Stimulated activated CD8-positive, alpha-beta memory T cell treated with anti-CD3 and anti-CD28 coated beads, Interleukin-12 subunit alpha, Interleukin-12 subunit beta, amount 100 ng/mL, for 24 hours (primary cell): ENCODE measurements around the gene GTPBP3.
"Not testable (repeated sequence)": the region's sequence is repeated elsewhere in the genome, so short reads cannot be mapped to it uniquely, and the experiment has no call there.

Source experiments
- DNase-seq: peaks from one replicate; pipeline ENCODE4 v3.0.0-alpha.2; 2020; ENCODE audit errors: extremely low read depth

GTPBP3 gene

GRCh38 chr19:17341386-17341785, 4.0 kb downstream of the GTPBP3 start:
- no peak for DNase-seq

DNA sequence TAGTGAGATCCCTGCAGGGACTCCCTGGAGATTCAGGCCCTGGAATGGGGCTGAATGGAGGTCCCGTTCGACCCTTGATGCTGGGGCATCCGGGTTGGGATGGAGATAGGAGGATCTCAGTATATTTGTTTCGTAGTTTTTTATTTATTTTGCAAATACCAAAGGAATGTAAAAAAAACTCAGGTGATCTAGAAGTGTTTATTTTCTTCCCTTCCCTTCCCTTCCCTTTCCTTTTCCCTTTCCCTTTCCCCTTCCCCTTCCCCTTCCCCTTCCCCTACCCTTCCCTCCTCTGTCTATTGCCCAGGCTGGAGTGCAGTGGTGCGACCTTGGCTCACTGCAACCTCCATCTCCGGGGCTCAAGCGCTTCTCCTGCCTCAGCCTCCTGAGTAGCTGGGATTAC, 4.5 kb downstream of the GTPBP3 start:
- DNase-seq: no peak

DNA sequence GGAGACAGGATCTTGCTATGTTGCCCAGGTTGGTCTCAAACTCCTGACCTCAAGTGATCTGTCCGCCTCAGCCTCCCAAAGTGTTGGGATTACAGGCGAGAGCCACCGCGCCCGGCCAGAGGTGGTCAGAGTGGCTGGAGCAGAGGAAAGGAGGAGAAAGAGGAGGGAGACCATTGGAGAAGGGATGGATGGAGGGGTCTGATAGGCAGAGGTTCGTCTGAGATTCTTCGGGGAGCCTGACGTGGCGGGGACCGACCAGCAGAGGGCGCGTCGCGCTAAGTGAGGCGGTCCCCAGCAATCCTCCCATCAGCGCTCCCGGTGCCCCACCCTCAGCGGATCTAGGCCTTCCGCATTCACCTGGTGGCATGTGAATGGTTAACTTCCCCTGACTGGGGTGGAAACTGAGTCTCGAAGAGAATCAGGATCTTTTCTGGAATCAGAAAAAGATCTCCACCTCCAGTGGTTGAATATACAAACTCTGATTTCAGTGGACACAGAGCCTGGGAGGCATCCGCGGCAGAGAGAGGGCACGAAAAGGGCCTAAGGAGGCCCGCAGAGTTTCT, 8.8 kb downstream of the GTPBP3 start:
- no peak for DNase-seq

DNA sequence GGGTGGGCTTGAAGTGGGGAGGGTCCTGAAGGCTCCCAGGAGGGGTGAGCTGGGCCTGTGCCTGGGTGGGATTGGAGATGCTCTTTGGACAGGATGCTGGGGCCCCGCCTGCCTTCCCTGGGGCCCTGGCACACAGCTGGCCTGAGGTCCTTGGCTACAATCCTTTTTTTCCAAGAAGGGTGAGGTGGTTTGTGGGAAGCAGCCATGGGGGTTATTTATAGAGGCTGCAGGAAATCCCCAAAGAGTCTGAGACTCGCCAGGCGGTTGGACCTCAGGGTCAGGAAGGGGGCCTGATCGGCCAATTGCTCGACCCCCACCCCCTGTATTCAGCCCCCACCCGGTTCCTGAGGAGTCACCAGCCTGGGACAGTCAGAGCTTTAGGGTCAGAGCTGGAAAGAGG, 10.0 kb downstream of the GTPBP3 start:
- no peak for DNase-seq

DNA sequence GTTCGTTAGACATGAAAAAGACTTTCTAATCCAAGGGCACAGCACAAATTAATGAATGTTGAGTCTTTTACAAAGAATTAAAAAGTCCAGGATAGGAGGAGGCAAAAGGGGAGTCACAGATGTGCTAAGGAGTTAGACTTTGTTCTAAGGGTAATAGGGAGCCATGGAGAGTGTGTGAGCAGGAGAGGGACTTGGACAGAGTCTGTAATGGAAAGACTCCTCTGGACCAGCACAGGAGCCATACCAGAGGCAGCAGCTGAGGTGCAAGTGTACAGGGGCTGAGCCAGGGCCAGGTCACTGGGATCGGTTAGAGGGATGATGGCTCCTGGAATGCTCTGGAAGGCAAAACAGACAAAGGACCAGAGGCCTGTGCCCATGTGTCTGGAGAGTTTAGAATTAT, 10.5 kb downstream of the GTPBP3 start:
- DNase-seq: no peak

DNA sequence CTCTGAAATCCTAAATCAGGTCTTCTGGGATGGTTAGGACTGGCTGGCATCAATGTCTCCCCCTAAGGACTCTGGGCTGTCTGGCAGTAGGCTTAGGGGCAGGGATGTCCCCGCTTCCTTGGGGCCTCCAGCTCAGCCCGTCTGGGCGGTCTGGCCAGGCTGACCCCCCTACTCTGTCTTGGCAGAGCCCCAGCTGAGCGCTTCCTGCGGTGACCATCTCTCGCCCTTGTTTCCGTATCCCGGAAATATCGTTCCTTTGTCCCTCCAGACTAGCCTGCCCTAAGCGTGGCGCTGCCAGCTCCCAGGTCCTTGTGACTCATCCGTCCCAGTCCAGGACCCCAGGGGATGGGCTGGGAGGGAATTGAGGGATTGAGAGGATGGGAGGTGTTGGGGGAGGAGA, 11.3 kb downstream of the GTPBP3 start:
- DNase-seq: no peak

DNA sequence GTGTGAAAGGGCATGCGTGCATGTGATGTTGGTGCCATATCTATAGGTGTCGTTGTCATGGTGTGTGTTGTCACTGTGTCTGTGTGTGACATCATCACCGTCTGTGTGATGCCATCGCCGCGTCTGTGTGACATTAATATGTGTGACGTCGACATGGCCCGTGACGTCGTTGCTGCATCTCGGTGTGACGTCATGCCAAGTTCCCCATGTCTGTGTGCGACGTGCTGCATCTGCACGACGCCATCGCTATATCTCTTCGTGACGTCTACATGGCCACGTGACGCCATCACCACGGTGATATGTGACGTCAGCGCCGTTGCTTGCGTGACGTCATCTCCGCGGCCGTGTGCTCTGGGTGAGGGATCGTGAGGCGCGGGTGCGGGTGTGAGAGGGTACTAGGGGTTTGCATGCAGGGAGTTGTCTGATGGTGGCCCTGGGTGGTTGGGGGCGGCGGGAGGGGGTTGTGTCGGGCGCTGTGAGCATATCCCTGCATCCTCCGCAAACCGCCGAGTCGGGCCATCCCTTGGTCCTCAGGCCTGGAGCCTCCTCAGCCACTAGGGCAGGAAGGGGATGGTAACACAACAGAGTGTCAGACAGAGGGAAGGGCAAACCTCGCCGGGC, 14.6 kb downstream of the GTPBP3 start:
- no peak for DNase-seq

DNA sequence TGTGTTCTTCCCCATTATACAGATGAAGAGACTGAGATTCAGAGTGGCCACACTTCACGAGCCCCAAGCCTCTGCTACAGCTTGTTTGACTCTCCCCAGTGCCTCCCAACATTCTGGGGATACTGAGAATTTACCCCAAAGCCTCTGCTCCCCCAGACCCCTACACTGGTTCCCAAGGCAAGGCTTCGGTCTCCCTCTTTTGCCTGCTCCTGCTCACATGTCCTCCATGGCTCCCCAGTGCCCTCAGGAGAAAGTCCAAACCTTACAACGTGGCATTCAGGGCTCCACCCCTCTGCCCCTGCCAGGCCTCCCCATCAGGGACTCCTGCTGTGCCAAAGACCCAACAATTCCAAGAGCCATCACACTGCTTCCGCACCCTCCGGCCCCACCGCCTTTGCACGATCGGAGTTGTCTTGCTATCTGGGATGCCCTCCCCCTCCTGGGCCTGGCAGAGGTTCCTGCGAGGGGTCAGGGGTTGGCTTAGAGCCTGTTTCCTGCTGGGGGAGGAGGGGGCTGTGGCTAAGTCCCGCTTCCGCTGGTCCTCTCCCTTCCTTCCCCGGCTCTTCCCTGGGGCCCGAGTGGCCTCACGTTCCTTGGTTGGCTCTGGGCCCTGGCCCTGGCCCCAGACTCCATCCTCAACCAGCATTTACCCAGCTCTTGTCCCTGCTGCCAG, 15.4 kb downstream of the GTPBP3 start:
- DNase-seq: no peak

- no peak for DNase-seq
Measured at GRCh38 chr19:17353386-17353785, 16.0 kb downstream of the GTPBP3 start.

- DNase-seq: no peak
Measured at GRCh38 chr19:17357078-17357666, 19.8 kb downstream of the GTPBP3 start.

- no peak for DNase-seq
Measured at GRCh38 chr19:17357724-17358123, 20.4 kb downstream of the GTPBP3 start.

DNA sequence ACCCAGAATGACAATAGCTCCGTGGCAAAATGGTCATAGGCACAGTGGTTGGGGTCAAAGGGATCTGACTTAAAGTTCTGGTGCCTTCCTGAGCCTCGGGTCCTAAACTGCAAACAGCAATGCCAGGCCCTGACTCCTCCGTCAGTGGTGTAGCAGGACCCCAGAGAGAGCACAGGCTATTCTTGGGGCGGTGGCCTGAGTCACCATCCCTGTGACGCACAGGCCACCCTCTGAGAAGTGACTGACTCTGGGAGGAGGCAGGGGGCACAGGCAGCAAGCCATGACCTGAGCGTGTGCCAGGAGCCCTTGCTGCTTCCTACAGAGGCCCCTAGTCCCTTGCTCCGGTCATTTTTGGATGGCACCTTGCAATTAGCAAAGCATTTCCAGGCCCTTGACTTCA, 21.0 kb downstream of the GTPBP3 start:
- no peak for DNase-seq

DNA sequence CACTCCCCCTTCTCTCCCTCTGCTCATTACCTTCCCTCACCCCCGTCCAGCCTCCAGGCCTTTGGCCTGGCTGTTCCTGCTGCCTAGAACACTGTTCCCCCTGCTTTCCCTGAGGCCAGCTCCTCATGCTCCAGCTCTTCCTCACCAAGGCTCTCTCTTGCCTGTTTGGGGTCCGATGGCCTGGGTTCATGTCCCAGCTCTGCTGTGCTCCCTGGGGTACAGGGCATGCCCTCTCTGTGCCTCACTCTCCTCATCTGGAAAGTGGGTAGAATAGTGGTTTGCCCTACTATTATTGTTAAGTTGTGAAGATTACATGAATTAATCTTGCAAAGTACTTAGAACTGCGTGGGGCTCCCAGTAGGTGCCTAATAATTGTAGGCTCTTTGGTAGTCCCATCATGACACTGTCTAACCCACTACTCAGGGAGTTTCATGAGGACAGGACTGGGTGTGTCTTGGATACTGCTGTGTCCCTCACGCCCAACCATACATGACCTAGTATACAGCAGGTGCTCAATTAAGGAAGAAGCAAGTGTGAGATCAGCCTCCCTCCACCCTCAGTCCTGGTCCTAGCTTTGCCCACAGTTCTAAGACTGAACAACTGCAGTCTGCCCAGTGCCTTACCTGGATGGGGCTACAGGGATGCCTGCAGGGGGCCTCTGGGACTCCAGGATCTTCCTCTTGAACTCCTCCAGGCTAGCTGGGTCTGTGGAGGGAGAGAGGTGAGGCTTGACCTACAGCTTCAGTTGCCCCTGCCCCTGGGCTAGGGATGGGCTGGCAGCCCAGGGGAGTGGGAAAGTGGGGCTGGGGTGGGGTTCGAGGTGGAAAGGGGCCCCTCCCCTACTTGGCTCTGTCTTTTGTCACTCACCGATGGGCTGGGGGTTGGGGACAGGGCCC, 22.8 kb downstream of the GTPBP3 start:
- no peak for DNase-seq

DNA sequence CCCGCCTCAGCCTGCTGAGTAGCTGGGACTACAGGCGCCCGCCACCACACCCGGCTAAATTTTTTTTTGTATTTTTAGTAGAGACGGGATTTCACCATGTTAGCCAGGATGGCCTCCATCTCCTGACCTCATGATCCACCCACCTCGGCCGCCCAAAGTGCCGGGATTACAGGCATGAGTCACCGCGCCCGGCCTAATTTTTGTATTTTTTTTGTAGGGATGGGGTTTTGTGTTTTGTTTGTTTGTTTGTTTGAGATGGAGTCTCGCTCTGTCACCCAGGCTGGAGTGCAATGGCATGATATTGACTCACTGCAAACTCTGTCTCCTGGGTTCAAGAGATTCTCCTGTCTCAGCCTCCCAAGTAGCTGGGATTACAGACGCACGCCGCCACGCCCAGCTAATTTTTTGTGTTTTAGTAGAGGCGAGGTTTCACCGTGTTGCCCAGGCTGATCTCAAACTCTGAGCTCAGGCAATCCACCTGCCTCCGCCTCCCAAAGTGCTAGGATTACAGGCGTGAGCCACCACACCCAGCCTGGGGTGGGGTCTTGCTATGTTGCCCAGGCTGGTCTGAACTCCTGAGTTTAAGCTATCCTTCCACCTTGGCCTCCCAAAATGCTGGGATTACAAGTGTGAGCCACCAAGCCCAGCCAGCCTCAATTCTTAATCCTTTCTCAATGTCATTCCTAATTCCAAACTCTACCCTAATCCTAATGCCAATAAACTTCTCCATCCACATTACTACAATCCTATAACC, 26.7 kb downstream of the GTPBP3 start:
- not testable (repeated sequence) for DNase-seq

- no peak for DNase-seq
Measured at GRCh38 chr19:17365361-17365760, 28.0 kb downstream of the GTPBP3 start.

GRCh38 chr19:17370026-17370587, 32.8 kb downstream of the GTPBP3 start:
- DNase-seq: no peak

- DNase-seq: no peak
Measured at GRCh38 chr19:17376935-17377600, 39.7 kb downstream of the GTPBP3 start, which contains the start of gene PLVAP. Gene PLVAP, minus strand, starts transcription at chr19:17377342. Its CDS starts 54 bp downstream, at chr19:17377288.

GRCh38 chr19:17378271-17378670, 40.9 kb downstream of the GTPBP3 start:
- DNase-seq: no peak

DNA sequence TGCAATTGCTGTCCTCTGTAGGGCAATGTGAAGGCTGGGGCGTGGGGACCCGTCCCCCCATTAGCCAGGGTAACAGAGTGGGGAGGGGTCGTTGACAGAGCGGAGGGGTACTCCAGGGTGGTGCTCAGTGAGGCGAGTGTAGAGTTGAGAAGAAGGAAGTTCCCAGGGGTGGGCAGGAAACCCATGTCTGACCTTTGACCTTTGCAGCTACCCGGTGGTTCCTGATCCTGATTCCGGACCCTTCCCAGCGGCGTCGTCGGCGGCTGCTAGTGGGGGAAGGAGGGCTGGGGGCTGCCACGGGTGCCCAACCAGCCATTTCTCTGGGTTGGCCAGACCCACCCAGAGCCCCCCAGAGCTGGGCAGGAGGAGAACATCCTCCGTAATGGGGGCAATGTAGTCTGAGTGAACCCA, 41.9 kb downstream of the GTPBP3 start:
- no peak for DNase-seq

DNA sequence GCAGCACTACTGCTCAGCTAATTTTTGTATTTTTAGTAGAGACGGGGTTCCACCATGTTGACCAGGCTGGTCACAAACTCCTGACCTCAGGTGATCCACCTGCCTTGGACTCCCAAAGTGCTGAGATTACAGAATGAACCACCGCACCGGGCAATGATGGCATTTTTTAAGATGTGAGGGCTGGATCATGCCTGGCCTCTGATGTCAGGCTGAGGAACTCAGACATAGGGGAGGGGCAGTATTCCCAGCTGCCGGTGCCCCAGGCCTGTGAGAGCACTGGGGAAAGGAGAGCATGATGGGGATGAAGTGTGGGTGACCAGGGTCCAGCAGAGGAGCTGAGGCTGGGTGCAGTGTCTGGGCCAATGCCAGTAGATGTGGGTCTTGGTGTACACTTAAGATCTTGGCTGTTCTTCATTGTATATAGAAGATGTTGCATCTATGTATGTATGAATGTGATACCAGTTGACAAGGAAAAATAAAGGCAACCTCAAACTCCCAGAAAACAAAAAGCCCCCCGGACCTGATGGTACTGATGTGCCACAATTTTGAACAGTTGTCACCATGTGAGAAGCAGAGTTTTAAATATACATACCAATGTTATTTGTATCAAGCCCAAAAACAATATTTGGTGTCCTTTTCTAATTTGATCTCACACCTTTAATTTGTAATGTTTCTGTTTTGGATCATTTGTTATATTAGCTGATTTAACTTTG, 43.2 kb downstream of the GTPBP3 start:
- DNase-seq: no peak
